GM03348 (cell line): ENCODE results near the gene MAGEA2.
"Not testable (repeated sequence)": the region's sequence is repeated elsewhere in the genome, so short reads cannot be mapped to it uniquely, and the experiment has no call there.

Source experiments
- DNase-seq: peaks from one replicate; pipeline ENCODE4 v3.0.0; 2012; ENCODE audit warnings: low spot score

Gene MAGEA2

DNA sequence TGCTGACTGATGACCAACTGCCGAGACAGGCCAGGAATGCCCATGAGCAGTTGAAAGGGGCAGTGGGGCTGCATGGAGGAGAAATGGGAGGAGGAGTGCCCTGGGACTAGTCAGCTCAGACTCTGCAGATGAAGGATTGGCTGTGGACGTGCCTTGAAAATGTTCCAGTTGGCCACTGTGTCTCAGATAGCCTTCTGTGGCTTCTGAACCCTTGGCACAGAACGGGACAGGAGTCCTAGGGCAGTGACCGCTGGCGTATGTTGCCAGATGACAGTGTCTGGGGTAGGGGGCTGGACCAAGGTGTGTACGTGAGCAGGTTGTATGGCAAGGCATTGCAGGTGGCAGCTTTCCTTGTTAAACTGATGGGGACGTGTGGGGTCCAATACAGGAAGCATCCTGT is 47.1 kb downstream of the MAGEA2 start:
- DNase-seq, result not testable (repeated sequence)

GRCh38 chrX:152700390-152700789 is 53.3 kb downstream of the MAGEA2 start:
- DNase-seq, result not testable (repeated sequence)
